HG03064 (cell line): ENCODE results near the gene PLIN5.

Experiments used
- ATAC-seq: cut with Tn5 transposase; IDR thresholded peaks from one replicate; pipeline ENCODE4 v1.9.1; 2021; ENCODE audit warnings: low read depth; ENCODE audit not compliant: unreplicated experiment

Gene PLIN5, protein sequence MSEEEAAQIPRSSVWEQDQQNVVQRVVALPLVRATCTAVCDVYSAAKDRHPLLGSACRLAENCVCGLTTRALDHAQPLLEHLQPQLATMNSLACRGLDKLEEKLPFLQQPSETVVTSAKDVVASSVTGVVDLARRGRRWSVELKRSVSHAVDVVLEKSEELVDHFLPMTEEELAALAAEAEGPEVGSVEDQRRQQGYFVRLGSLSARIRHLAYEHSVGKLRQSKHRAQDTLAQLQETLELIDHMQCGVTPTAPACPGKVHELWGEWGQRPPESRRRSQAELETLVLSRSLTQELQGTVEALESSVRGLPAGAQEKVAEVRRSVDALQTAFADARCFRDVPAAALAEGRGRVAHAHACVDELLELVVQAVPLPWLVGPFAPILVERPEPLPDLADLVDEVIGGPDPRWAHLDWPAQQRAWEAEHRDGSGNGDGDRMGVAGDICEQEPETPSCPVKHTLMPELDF

DNA sequence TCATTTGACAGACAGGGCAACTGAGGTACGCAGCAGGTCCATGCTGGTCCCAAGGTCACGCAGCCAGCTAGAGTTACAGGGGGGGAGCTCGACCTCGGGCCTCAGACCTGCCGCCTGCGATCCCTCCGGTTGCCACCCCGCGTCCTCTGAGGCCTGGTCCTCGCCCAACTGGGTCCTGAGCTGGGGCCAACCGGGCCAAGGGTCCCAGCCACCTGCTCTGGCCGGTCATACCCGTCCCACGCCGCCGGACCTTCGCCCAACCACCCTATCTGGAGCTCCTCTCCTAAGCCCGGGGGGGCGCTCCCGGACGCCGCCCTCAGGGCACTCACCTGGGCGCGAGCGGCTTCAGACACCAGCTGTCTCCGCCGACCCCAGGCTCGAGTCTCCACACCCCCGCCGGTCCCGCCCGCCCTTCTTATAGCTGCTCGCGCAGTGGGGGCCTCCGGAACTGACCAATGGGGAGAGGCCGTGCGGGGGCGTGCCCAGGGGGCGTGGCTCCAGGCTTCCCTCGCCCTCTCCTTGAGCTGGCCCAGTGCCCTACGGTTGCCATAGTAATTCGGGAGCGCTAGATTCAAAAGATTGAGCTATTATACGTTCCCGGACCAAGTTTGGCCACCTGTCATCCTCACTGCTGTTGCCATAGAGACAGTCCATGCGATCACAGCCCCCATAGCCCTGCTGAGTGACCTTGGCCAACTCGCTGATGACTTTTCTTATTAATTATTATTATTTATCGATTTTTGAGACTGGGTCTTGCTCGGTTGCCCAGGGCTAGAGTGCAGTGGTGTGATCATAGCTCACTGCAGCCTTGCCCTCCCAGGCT lies at the start of gene PLIN5:
TSS of gene PLIN5 (minus strand) at position 389 of the 823 bp plus-strand sequence. CDS start 1,150 bp downstream, outside the sequence.
- no peak for ATAC-seq

DNA sequence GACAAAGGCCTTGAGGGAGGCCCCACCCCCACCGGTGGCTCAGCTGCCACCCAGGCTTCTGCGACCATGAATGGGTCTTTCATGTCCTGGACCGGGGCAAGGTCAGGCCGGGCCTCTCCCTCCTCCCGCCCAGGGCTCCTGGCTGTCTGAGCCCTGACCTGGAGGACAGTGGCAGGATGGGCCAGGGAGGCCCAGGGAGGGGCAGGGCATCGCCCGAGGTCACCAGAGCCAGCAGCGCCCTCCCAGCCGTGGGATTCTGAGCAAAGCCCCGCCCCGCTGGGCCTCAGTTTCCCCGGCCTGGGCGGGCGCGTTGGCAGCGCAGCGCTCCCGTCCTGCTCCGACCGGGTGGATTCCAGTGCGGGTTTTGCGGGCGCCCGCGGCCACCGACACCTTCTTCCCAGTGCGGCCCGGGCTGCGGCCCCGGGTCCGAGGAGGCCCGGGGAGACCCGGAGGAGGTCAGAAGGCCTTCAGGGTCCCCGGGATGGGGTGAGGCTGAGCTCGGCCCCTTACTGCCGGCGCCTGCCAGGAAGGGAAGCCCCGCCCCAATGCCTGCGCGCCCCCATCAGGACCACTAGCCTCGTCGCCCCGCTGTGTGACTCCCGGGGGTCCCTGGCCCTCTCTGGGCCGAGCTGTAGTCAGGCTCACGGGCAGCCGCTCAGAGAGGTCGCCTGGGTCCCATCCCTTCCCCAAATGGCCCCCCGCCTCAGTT lies 49.1 kb upstream of the PLIN5 start:
- ATAC-seq, result no peak

DNA sequence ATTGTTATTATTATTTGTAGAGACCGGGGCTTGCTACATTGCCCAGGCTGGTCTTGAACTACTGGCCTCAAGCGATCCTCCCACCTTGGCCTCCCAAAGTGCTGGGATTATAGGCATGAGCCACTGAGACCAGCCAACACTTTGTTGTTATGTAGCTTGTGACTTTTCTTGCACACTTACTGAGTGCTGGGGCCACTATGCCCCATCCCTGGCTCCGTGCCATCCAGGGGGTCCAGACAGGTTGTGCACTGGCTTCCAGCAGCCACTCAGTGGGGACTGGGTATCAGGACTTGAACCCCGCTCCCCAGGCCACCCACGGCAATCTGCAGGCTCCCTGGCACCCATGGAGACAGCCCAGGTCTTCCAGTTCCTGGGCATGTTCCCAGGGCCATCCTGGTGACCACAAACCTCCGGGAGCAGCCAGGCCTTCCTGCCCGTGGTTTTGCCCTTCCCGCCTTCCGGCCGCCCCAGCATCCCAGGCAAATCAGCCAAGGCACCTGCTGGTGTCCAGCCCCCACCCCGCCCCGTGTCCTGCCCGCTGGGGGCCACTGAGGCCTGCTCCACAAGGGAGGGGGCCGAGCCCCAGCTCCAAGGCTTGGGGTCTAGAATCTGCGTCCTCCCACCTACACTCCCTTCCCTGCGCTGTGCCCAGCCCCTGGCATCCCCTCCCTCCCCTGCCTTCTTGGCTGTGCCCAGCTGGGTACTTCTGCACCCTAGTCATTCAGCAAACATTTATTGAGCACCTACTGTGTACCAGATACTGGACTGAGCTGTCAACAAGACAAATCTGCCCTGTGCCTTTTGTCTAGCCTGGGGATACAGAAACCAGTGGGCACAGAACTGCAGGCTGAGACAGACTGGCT lies 48.2 kb upstream of the PLIN5 start:
- no peak for ATAC-seq

DNA sequence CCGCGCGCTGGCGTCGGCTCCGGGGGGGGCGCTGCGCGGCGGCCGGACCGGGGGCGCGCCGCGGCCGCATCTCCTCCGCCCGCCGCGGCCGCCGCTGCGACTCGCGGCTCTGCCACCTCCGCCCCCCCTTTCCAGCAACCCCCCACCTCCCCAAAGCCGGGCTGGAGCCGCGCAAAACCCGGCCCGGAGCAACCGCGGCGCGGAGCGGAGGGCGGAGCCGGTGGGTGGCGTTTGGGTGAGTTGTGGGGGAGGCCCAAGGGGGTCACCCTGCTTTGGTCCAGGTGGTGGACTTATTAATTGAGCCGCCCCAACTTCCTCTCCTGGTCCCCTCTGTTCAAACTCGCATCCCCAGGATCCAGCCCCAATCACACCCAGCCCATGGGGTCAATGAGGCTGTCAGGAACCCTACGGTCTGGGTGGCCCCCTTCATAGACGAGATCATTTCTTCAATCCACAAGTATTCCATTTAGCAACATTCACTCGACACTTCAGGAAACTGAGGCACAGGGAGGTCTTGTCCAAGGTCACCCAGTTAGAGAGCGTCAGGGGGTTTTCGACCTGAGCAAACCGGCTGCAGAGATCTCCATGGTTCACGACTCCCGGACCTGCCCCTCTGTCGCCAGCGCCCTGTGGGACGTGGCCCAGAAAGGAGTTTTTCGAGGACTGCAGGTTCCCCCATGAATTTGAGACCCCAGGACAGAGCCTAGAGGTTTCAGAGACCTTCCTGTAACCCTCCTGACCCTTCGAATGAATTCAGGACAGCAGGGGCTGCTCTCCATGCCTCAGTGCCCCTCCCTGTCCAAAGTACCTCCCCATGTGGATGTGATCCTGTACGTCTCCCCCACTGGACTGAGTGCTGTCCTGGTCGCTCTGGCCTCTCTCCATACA lies 46.9 kb upstream of the PLIN5 start:
- no peak for ATAC-seq

DNA sequence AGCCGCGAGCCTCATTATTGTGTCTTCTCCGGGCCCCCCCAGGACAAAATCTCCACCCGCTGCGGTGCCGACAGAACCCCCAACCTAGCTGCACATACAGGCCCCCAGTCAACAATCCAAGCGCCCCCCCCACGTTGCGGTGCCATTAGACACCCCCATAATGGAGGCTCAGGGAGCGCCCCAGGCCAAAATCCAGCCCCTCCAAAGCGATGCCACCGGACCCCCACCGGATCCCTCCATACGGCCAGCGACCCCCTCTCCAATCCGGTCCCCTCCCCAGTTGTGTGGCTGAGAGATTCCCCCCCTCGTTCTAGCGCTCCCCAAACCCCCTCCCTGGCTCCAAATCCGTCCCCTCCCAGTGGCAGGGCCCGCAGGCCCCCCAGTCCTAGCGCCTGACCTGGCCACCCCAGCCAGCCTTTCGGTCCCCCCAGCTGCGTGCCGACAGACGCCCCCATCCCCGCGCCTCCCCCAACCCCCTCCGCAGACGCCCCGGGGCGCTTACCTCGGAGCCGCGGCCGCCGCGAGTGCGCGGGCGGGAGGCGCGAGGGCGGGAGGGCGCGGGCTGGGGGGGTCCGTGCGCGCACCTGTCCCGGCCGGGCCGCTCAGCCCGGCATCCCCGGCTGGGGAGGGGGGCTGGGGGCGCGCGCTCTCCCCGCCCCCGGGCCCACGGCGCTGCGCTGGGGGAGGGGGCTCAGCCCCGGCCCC lies 46.1 kb upstream of the PLIN5 start:
- ATAC-seq, result no peak

DNA sequence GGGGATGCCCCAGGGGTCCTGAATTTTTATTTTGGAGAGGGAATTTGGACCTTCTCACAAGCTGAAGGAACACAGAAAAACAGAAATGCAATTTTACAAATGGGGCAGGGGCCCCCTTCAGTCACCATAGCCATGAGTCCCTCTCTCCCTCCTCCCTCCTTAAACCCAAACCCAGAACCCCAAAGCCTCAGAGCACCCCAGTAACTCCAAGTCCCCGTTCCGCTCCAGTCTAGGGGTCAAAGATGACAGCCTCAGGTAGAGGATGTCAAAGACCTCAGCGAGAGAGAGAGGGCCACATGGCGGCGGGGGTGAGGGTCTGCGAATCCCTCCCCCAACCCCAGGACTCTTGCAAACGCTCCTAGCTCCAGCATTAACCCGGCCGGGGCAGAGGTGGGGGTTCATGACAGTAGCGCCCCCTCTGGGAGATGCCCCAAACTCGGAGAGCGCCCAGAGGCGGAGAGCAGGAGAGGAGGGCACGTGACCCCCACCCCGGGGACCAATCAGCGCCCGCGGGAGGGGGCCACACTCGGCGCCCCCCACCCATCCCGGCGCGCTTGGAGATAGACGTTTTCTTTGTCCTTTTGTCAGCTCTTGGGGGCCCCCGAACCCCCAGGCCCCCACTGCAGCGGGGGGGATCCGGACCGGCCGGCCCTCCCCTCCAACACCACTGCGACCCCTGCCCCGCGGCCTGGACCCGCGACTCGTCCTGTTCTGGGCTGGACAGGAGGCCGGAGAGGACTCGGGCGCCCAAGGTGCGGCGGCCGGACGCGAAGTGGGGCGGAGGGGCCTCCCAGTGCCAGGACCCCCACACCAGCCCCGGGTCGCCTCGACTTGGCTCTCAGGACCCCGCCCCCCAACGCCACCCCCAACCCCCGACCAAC lies 45.2 kb upstream of the PLIN5 start:
- no peak for ATAC-seq

DNA sequence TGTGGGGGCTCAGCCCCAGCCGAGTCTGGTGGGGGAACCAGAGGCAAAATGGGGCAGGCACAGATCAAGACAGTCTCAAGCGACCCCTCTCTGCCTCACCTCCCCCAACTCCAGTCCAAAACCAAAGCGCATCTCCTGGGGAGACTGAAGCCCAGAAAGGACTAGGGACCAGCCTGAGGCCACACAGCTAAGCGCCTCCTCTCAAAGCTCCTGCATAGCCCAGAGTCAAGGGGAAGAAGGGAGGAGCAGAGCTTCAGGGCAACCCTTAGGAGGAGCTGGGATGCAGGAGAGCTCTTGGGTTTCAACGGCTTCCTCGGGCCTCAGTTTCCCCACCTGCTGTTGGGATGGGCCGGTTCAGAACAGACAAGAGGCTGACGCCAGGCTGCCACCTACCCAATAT lies 44.4 kb upstream of the PLIN5 start:
- ATAC-seq, result no peak

DNA sequence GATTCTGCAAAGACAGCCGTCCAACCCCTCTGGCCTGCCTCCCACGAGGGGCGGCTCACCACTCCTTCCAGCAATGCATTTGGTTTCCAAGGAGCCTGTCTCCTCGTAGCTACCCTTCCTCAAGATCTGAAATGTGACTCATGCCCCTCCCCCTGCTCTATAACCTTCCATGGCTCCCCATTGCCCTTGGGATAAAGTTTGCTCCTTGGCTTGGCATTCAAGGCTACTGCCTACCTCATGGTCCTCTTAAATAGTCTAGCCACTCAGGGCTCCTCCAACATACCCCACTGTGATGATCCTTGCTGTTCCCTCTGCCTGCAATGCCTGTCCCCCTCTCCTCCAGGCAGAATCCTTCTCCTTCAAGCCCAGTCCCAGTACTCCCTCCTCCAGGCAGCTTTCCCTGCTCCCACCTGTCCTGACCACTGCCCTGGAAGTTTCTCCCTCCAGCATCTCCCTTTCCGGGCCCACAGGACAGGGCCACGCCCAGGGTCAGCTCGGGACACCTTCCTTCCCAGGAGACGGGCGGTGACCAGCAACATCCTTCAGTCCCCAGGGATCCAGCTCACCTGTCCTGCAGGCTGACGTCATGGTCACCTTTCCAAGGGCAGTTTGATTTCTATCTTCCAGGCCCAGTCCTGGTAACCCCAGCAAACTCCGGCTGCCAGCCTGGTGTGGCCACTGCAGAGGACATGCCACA lies 43.7 kb upstream of the PLIN5 start:
- no peak for ATAC-seq

DNA sequence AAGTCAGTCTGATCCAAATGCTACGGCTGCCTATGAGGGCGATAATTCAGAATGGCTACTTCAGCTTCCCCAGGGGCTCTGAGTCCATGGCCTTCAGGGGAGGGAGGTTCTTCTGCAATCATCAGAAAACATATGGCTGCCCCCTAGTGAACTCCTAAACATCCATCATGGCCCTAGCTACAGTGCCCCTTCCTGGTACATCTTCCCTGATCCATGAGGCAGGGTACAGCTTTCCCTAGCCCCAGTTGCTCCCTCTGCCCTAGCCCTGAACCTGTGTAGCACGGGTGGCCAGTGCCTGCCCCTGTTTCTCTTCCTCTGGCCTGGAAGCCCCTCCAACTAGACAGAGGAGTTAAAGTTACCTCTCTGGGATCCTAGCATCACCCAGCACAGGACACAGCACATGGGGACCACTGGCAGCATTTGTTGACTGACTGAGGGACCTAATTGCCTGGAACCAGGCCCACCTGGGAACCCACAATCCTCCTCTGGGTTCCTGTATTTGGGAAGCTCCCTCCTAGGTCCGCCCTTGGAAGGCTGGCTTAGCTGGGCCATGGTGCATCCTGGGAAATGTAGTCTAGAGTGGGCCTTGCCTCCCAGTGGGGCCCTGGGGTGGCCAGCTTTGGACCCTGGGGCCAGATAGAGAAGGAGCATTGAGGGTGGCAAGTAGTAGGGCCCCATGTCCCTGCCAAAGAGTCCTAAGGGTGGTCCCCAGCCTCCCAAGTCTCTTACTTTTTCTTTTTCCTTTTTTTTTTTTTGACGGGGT lies 42.2 kb upstream of the PLIN5 start:
- no peak for ATAC-seq

DNA sequence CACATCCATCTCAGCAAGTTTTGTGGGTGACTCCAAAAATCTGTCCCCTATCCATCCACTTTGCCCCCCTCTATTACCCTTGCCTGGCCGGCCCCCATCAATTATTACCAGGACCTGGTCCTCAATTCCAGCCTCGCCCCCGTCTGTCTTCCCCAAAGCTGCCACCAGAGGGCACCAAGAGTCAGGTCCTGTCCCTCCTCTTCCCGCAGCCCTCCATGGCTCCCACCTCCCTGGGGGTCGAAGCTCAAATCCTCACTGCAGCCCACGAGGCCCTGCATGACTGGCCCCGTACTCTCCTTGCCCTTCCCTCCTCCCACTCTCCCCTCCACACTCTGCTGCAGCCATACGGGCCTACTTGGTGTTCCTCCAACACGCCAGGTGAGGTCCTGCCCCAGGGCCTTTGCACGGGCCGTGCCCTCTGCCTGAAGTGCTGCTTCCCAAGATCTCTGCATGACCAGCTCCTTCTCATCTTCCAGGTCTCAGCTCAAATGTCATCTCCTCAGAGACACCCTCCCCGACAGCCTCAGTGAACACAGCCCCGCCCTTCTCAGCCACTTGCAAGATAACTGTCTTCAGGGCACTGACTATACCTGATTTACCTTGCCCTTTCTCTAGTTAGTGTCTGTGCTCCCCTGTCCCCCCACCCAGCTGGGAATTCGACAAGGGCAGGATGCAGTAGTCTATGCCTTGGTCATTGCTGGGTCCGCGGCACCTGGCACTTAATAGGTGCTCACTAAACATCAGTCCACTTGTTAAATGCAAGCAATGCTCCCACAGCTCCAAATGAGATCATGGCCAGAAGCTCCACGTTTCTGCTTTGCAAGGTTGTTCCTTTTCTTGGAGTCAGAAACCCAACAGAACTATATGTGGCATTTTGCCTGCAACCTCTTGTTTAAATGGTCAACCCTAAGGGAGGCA lies 41.3 kb upstream of the PLIN5 start:
- ATAC-seq, result no peak

DNA sequence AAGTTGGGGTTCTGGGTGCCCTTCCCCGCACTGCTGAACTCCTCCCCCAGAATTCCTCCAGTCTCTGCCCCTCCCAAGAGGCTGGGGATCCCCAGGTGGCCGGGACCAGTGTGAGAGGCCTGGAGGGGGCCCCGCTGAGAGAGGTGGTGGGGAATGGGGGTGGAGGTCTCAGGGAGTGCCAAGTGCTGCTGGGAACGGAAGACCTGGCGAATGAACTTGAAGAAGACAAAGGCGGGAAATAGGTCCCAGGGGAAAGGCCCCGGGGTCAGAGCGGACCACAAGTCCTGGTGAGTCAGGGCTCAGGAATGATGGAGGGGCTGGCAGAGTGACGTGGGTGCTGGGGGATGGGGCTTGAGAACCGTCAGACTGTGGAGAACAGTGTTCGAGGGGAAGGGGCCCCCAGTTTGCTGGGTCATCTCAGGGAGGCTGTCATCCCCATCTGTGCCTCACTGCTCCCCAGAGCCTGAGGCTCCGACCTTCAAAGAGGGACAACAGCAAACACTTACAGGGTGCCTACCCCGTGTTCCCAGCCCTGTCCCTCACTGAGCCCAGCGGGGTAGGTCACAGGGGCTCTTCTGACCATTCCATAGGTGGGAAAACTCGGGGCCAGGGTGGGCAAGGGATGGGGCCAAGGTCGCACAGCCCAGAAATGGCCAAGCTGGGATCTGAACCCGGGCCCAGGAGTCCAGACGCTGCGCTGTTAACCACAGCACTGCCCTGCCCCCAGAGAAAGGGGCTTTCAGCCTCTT lies 40.4 kb upstream of the PLIN5 start:
- no peak for ATAC-seq

DNA sequence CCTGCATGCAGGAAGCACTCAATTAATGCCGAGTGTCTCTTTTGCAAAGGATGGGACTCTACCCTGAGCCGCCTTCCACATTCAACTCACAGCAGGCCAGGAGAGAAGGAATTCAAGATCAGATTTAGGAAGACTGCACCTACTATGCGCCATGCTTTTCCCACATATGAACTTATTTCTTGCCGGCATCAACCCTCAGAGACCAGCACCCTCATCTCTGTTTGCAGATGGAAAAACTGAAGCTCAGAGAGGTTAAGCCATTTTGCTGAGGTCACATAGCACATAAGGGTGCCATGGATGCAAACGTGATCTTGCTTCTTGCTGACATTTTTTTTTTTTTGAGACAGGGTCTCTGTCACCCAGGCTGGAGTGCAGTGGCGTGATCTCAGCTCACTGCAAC lies 38.7 kb upstream of the PLIN5 start:
- no peak for ATAC-seq

DNA sequence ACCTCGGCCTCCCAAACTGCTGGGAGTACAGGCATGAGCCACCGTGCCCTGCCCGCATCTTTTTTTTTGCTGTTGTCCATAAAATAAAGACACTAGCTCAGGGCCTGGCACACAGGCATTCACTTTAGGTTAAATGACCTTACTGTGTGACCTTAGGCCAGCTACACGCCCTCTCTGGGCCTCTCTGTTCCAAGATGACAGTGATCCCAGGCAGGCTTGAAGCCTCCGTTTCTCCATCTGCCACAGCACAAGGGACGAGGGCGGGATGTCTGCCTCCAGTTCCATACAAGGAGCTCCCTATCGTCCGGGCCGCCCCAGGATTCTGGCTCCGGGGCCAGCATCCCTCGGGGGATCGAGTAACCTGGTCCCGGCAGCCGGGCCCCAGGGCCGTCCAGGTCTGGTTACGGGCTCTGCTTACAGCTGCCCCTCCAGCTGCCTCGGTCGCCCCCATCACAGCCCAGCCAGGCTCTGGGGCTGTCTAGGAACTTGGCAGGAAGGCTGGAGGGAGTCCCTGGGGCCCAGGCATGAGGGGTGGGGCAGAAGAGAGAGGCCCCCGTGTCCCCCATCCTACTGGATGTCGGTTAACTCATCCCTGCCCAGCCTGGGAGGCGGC lies 36.4 kb upstream of the PLIN5 start:
- ATAC-seq, result no peak

DNA sequence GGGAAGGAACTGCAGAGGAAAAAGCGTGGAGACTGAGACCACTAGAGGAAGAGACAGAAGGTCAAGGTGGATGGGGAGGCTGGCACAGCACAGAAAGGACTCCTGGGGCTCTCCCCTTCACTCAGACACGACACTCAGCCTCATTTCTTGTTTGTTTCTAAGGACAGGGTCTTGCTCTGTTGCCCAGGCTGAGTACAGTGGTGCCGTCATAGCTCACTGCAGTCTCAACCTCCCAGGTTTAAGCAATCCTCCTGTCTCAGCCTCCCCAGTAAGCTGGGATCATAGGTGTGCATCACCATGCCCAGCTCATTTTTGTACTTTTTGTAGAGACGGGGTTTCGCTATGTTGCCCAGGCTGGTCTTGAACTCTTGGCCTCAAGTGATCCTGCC lies 35.9 kb upstream of the PLIN5 start:
- no peak for ATAC-seq
